ENCODE results near the gene B3GNT3. TPM values are rescaled to one million over a fixed set of nuclear protein-coding genes. Genes with fewer than 3 reads are reported as not detected.

B3GNT3 gene
- total and polyA plus RNA-seq, 2 of the 8 experiments (the other 6 are each of a cell fraction or from before 2014, with no cell fraction given) = 1.5 TPM

DNA sequence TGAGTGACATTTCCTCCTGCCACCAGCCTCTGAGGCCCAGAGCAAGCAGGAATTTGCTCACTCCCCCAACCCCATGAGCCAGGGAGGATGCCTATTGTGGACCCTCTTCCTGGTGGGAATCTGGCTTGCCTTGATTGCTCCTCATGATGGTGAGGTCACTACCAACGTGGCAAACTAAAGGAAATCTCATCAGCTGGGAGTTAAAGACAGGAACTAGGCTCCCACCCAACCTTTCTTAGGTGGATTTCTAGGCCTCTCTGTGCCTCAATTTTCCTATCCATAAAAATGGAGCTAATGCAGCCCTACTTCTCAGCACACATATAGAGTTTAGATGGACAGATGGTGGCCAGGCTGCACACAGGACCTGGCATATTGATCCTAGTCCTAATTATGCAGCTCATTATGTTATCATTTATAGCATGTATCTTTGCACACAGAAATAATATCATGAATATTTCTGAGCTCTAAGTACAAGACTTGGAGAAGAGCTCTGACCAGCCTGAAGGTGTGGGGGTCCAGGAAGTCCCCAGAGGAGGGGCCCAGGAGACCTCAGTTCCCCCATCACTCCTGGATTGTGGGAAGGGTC lies 2.0 kb downstream of the B3GNT3 start:
- Histone ChIP-seq H3K36me3 (ENCODE audit: control insufficient read depth in 2 of 4, insufficient read depth in 4 of 4, low read length in 3 of 4) (no peaks in the 10 kb centered on the region), H4K8ac (ENCODE audit: extremely low read depth, insufficient read depth, low read length) (no peak overlapping the region), H3K4me2 (ENCODE audit: insufficient read depth in 1 of 2, low read depth in 2 of 2, low read length in 2 of 2) (no peak overlapping the region), H2BK5ac (ENCODE audit: low read depth, low read length) (no peak overlapping the region), H3K14ac (ENCODE audit: insufficient read length) (no peak overlapping the region), H3K23me2 (ENCODE audit: low read depth, low read length) (peaks cover 12% of the 10 kb centered on the region; the same call in 1 of the 2 replicates), H3K4ac (replicated peaks; ENCODE audit: insufficient read length, low read depth, low read length) (no peak overlapping the region), H3K9ac (replicated peaks in 1 of 4; ENCODE audit: extremely low read depth in 1 of 4, low read depth in 3 of 4, low read length in 3 of 4) (no peak overlapping the region), H3K4me3 (ENCODE audit: extremely low read depth in 1 of 4, insufficient read depth in 2 of 4, low read depth in 3 of 4, low read length in 4 of 4) (no peak overlapping the region), H3K9me3 (ENCODE audit: insufficient read depth in 2 of 2, low read depth in 1 of 2, low read length in 1 of 2) (no peaks in the 10 kb centered on the region), H3K4me1 (replicated peaks in 1 of 4; ENCODE audit: control insufficient read depth in 3 of 4, insufficient read depth in 4 of 4, low read length in 3 of 4) (peaks cover 0 to 6% (median 4%) of the 10 kb centered on the region in 4 experiments; a peak in 5 of 7 replicates), H2BK12ac (ENCODE audit: low read depth, low read length) (no peak overlapping the region), H2AK5ac (ENCODE audit: low read depth, low read length) (no peak overlapping the region), H2BK15ac (ENCODE audit: low read length) (no peak overlapping the region), H4K91ac (replicated peaks; ENCODE audit: insufficient read length, low read length) (no peak overlapping the region), H3K79me1 (ENCODE audit: low read depth, low read length) (no peaks in the 10 kb centered on the region), H3K23ac (ENCODE audit: insufficient read length) (no peak overlapping the region), H4K5ac (ENCODE audit: insufficient read length, low read depth, low read length) (no peak overlapping the region), H3K27me3 (replicated peaks in 1 of 4; ENCODE audit: control insufficient read depth in 3 of 4, extremely low read depth in 1 of 4, insufficient read depth in 3 of 4, low read length in 3 of 4) (peaks cover 0 to 9% (median 7%) of the 10 kb centered on the region in 4 experiments; a peak in 6 of 7 replicates), H2BK20ac (ENCODE audit: low read length) (no peak overlapping the region), H3K18ac (ENCODE audit: extremely low read depth, low read length) (no peak overlapping the region), H2AFZ (ENCODE audit: low read length) (no peak overlapping the region), H3K56ac (replicated peaks; ENCODE audit: insufficient read length, low read depth, low read length) (no peak overlapping the region), H4K20me1 (replicated peaks in 1 of 2; ENCODE audit: control insufficient read depth in 1 of 2, insufficient read depth in 2 of 2, low read length in 2 of 2) (no peaks in the 10 kb centered on the region), H3K79me2 (ENCODE audit: control insufficient read depth in 1 of 2, insufficient read depth in 2 of 2, low read length in 2 of 2) (no peaks in the 10 kb centered on the region), H3K27ac (ENCODE audit: low read depth, low read length) (no peak overlapping the region), H2BK120ac (replicated peaks; ENCODE audit: low read depth, low read length) (no peak overlapping the region)
- no peak for FAIRE-seq
- 91% methylated on average over 1 of the region's 1 CpG; no CpG with 5 or more reads in 1 of the 2 experiments for WGBS, 2 experiments (ENCODE audit: extremely low coverage in 1 of 2, insufficient coverage in 1 of 2, insufficient read length in 1 of 2, insufficient replicate concordance in 2 of 2, low coverage in 1 of 2, low lambda C conversion rate in 2 of 2, missing lambda C conversion rate in 1 of 2)
- TF ChIP-seq KDM5A (IDR thresholded peaks at IDR 0.05; ENCODE audit: low read length) (no peak), KDM1A (IDR thresholded peaks at IDR 0.05; ENCODE audit: borderline replicate concordance, low read length) (peak; percentile 91)
- CTCF ChIA-PET (ENCODE audit: partially characterized antibody) = interaction anchor here (0.6 to 1.1 kb wide), 2 partner anchors 135 to 233 kb away, joined by 3 read pairs; no protein-coding TSS in a partner anchor
- no peak for DNase-seq (ENCODE audit: low read depth in 1 of 2, low spot score in 2 of 2)
- POLR2A ChIA-PET (ENCODE audit: partially characterized antibody) = interaction anchor here (3.7 kb wide), 1 partner anchor 63 kb away, joined by 12 read pairs; the partner anchor contains the start of gene RPL18A
